Inflammatory macrophage treated with lipopolysaccharide for 4 hours (primary cell): Measurements from ENCODE around the gene NAAA.
"Not testable (repeated sequence)": the region's sequence is repeated elsewhere in the genome, so short reads cannot be mapped to it uniquely, and the experiment has no call there.

ENCODE experiments used
- DNase-seq: peaks from one replicate; pipeline ENCODE4 v3.0.0-alpha.2; 2020

NAAA gene

DNA sequence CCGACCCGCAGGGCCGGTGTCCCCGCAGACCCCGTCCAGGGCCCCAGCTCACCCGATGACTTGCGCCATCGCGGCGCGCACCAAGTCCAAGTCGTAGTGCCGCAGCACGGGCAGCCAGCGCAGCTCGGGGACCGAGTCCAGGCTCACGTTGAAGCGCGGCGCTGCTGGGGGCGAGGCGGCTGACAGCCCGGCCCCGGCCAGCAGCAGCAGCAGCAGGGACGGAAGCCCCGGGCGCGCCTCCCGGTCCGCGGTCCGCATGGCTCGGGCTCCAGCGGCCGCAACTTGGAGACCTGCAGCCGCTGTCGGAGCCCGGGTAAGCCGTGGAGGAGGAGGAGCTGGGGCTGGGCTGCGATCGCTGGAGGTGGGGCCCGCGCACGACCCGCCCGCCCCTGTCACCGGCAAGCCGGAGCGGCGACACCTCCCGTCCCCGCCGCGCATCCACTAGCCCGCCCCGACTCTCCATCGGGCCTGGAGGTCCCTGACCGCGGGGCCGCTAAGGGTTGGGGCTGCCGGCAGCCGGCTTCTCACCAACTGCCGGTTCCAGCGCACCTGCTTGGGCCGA, at the start of gene NAAA:
Gene NAAA (minus strand): TSS at position 322 of the 562 bp plus-strand sequence. CDS start 64 bp downstream, at position 258.
- peak; percentile 66 for DNase-seq

DNA sequence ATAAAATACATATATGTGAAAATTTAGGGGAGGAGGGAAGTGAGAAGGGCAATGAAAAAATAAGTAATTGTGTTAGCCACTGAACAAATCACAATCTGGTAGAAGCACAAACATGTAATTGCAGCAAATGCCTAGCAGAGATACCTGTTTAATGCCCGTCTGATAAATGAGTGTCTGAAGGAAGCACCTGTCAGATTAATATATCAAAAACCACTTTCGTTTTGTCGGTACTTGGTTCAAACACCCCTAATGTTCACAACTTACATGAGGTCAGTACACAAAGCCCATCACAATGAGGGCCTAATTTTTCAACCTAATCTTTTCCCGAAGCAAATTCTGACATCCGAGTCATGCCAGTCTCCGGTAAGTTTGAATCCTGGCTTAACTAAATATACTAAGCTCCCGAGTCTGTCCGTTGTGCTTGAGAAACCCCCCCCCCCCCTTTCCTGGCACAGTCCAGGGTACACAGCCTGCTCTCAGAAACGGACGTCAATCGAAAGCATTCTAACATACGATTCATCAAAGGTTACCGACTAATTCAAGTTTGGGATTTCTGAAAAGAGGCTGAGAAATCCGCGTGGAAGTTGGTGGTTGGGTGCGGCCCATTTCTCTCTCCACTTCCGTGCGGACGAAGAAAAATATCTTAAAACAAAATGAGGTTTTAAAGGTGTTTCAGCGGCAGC, 49.2 kb upstream of the NAAA start:
- no peak for DNase-seq

DNA sequence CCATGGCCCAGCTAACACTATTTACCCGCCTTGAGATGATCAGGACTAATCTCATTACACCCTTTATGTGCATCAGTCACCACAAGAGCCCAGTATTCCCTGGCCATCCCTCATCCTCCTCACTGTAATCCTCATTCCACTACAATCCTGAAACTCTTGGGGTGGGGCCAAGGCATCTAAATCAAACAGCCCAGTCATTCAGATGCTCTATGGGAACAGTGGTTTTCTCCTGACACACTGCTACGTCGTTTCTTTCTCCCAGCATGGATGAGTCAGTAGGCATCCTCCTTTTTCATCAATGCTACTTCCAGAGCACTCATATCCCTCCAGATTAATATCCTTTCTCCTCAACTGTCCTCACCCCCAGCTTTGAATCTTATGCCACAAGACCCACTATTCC, 44.3 kb upstream of the NAAA start:
- no peak for DNase-seq

DNA sequence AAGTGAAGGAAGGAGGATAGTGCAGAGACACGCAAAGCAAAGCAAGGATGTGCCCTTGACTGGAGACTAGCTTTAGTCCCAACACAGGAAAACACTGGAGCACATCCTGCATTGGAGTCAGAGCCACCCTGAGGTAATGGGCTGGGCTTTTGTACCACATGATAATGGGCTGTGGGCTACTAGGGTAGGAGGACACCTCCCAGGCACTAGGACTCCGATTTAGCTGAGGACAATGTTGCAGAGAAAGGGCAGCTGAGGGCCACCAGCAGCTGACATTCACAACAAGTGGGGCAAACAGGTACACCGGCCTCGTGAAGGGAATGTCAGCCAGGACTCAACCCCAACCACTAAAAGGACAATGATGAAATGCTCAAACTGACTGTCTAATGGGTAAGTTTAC, 39.8 kb upstream of the NAAA start:
- DNase-seq: no peak

DNA sequence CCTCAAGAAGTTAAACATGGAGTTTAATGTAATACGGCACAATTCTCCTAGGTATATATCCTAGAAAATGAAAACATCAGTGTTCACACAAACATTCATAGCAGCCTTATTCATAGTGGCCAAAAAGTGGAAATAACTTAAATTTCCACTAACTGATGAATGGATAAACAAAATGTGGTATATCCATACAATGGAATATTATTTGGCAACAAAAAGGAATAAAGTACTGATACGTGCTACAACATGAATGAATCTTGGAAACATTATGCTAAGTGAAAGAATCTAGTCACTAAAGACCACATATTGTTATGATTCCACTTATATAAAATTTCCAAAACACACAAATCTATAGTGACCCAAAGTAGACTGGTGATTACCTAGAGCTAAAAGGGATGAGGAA, 35.4 kb upstream of the NAAA start:
- no peak for DNase-seq

DNA sequence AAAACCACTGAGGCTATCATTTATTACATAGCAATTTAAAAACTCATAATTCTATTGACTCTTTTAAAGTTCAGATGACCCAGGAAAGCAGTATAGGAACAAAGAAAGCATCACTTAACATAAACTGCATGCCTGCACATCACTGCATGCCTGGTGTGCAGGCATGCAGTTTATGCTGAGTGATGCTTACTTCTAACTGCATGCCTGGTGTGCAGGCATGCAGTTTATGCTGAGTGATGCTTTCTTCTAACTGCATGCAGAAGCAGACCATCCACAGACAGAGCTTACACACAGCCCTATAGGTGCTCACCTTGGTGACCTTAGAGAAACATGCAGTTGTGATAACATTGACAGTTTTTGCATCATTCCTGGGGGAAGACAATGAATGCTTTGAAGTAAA, 33.0 kb upstream of the NAAA start:
- no peak for DNase-seq

DNA sequence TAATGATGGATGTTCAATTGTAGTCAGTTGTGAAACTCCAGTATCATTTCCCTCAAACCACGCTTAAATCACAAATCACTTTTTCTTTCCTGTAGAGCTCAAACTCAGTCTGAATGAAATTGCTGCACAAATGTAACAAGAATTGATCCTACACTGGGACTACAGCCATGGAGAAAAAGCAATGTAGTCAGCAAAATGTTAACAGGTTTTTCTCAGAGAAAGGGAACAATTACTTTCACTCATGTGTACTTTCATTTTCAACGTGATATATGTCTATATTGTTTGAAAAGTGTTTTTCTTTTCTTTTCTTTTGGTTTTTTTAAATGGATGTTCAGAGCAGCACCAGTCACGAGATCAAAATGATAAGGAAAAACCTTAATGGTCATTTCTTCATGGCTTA, 27.3 kb upstream of the NAAA start:
- DNase-seq: no peak

DNA sequence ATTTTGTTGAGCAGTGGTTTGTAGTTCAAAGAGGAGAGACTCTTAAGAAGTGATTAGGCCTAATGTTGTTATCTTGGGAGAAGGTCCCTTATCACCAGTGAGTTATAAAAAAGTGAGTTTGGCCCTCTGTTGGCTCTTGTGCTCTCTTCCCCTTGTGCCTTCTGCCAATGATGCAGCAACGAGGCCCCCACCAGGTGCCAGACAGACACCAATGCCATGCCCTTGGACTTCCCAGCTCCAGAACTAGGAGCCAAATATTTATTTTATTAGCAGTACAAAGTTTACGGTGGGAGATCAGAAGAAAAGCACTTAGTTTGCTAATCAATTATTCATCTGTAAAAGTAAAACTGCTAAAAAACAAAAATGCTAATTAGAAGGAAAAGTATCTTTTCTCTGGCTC, 22.7 kb upstream of the NAAA start:
- no peak for DNase-seq

DNA sequence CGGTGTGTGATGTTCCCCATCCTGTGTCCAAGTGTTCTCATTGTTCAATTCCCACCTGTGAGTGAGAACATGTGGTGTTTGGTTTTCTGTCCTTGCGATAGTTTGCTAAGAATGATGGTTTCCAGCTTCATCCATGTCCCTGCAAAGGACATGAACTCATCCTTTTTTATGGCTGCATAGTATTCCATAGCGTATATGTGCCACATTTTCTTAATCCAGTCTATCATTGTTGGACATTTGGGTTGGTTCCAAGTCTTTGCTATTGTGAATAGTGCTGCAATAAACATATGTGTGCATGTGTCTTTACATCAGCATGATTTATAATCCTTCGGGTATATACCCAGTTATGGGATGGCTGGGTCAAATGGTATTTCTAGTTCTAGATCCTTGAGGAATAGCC, 21.3 kb upstream of the NAAA start:
- not testable (repeated sequence) for DNase-seq

DNA sequence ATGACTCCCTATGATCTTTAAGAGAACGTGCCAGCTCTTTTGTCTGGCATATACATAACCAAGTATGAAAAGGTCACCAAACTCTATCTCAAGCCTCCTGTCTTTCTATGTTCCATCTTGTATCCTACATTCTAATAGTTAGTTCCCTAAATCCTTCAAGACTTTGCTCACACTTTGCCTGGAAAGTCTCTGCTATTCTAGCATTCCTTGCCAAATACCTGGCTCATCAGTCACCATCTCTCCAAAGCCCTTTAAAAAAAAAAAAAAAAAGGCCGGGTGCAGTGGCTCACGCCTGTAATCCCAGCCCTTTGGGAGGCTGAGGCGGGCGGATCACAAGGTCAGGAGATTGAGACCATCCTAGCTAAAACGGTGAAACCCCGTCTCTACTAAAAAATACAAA, 17.7 kb upstream of the NAAA start:
- not testable (repeated sequence) for DNase-seq

DNA sequence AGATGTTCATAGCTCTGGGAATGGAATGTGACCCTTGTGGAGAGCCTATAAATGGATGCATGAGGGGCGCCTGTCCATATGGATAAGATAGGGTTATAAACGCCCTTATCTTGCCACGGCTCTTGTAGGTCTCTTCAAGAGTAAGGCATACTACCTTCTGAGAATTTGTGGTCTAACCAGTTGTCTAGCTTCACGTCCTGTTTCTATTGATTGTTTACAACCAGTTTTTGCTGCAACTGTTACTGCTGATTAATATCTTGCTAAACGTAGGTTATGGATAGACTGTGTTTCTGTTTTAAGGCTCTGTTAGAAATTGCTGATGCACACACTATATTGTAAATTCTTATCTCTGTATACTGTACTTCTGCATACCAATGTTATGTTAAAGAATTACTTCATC, 14.0 kb upstream of the NAAA start:
- not testable (repeated sequence) for DNase-seq

DNA sequence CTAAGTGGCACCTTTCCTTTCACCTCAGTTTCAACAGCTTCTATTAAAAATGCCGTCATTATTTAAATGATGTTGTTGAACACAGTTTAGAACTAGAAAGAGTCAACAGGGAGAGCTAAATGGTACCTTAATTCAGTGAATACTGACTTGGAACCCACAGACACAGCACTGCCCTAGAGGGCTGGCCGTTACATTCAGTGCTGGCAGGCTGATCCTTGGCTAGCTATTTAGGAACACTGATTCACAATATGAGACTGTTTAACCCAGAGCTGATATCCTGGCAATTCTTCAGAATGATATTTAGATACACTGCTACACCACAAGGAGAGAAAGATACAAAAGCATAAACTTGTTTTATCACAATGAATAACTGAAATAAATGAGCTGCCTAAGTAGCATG, 12.7 kb upstream of the NAAA start:
- no peak for DNase-seq

DNA sequence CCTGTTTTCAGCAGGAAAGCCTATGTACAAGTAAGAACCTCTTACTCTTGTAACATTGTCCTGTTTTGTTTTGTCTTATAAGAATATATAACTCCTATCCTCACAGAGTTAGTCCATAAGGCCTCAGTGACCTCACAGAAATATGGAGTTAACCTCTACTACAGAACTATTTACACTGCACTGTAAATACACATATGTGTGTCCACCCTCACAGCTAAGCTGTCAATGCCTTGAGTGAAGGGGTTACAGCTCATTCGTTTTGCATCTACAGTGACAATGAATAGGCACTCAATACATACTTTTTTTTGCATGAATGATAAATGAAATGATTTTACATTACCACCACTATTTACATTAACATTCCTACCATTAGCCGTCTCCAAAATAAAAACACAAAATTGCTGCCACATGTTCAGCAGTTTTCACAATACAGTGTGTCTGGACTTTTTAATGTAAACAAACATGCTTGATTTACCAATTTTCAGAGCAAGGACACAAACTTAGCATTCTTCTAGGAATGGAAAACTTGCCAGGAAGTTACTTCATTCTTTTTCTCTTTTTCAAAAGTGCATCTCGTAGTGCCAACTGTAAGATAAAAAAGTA, 9.5 kb upstream of the NAAA start:
- no peak for DNase-seq

DNA sequence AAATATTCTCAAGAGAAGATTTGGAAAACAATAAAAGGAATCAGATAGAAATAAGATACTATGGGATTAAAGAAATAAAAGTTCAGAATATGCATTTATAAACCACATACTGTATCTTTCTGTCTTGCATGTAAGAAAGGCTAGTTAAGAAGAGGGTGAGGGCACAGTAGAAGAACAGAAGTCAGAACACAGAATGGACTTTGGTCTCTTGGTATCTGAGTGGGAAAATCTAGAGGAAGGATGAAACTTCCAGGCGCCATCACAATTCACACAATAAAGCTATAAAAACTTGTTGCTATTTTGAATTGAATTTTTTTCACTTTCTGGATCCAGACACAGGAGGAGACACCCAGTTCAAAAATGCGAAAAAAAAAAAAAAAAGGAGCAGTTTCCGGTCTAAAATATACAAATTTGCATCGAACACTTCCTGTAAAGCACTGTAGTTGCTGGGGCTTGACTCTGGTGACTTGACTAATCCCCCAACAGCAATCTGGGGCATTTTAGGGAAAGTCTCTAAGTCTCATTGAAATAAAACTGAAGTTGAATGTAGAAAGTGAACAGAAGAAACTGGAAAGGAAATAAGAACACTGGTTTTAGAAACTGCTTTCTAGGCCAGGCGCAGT, 8.1 kb upstream of the NAAA start:
- peak; percentile 10 for DNase-seq

DNA sequence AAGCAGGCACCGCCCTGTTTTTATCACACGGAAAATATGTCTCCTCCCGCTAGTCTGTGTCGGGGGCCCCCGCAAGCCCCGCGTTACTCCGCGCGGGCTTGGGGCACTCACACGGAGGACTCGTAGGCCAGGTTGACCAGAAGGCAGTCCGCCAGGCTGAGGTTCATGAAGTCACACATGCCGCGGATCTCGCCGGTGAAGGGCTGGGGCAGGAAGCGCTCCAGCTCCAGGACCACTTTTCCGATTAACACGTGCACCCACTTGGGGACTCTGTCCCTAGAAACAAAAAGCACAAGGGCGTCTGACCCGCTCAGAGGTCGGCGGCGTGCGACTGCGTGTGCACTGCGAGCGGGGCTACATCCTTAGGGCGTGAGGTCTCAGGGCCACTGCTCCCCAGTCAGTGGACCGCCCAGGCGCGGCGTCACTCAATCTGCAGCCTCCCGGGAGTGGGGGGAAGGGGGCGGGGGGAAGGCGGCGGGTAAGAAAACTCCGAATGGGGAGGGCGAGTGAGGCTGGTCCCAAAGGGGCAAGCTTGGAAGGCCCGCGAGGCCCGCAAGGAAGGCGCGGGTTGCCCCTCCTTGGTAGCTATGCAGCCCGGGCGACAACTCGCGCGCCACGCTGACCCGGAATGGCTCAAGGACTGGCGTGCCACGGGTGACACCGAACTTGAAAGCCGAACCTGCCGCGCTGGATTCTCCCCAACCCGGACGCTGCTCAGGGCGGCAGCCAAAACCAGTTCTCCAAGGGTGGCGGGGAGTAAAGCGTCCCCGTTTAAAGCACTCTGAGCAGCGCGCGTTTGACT, 722 bp downstream of the NAAA start:
- DNase-seq: peak; percentile 66

DNA sequence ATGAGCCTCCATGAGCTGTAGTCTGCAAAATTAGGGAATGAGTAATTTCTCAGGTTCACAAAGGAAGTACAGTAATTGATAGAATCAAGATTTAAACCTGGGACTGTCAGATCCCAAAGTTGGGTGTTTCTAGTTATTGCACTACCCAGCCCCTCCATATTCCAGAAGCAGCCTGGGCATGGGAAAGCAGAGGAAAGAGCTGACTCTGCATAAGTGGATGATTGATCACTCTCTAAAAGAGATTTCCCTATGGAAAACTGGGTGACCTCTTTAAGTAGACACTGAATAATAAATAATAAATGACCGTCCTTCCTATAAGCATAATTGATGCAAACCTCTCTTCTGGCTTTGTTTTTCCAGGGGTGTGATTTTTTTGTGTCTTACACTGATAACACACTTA, 5.2 kb downstream of the NAAA start:
- DNase-seq: no peak

DNA sequence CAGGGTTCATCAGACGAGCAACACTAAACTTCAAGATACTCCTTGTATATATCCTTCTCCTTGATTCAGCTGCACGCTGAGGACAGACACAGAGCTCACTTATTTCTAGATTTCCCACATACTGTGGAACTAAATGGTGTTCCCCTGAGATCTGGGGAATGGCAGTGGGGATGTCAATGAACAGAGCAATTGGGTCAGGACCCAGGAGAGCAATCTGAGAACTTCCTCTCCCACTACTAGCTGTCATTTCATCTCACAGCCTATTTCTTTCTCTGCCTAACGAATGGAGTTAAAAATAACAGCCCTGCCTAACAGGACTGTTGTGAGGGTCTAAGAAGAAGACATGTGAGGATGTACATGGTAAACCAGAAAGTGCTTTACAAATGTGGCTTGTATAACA, 10.7 kb downstream of the NAAA start:
- DNase-seq: no peak

DNA sequence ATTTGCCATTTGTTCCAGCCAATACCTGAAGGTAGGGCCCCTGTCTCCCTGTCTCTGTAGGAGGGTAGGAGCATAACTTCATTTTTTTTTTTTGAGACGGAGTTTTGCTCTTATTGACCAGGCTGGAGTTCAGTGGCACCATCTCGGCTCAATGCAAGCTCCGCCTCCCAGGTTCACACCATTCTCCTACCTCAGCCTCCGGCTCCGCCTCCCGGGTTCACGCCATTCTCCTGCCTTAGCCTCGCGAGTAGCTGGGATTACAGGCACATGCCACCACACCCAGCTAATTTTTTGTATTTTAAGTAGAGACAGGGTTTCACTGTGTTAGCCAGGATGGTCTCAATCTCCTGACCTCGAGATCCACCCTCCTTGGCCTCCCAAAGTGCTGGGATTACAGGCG, 15.9 kb downstream of the NAAA start:
- DNase-seq: not testable (repeated sequence)

DNA sequence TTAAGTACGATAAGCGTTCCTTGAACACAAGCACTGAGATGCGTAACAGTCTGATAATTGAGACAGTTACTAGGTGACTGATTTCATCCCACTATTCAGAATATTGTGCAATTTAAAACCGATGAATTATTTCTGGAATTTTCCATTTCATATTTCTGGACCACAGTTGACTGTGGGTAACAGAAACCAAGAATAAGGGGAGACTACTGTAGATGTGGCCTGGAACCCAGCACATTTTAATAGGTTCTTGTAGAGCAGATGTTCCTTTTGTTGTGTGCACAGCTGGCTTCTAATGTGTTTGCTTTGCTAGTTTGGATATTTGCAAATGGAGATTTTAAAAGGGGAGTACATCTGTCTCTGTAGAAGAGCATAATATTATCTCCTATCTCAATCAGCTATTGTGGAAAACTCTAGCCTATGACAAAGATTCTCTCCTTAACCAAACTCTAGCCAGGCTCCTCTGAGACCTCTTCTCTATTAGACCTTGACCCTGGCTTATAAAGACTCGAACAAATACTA, 16.4 kb downstream of the NAAA start:
- DNase-seq: no peak

DNA sequence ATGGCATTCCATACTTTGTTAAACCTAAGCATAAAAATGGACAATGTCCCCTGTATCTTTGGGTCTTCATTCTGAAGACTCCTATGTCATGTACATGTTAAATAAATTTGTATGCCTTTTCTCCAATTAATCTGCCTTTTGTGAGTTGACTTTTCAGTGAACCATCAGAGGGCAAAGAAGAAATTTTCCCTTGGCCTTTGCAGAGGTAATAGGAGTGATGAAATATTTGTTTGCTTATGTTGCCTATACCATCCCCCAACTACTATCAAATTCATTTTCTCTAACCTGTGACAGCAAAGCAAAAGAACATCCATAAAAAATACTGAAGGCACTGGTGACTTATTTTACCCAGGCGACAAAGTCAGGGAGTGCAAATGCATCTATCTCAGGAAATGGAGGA, 18.2 kb downstream of the NAAA start:
- DNase-seq: no peak

DNA sequence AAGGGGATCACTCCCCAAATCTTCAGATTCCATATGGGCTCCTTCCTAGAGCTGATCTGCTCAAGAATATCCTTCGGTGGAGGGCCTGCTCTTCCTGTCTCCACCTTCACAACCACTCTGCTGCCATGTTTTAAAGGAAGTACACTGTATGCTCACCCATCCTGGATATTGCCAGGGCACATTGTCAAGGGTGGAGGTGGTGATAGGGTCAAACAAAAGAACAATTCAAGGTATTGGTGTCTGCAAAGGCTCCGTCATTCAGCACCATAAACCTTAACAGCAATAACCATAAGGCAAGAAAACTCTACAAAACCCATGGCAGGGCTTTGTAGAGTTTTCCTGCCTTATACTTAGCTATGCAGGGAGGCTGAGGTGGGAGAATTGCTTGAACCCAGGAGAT, 18.9 kb downstream of the NAAA start:
- DNase-seq: no peak

DNA sequence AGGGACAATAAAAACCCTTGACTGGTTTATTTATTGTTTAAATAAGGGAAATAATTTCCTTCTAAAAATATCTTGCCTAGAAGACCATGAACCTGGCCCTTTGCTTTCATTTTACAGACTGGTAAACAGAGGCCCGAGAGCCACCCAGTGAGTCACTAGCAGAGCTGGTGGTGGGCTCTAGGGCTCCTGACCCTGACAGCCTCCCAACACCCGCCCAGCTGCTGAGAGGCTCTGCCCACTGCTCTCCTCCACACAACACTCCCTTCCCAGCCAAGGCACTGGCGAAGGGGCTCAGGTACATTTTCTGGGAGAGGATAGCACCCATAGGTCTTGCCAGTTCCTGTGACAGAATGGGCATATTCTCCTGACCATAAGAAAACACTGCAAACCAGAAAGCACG, 20.5 kb downstream of the NAAA start:
- DNase-seq: no peak

DNA sequence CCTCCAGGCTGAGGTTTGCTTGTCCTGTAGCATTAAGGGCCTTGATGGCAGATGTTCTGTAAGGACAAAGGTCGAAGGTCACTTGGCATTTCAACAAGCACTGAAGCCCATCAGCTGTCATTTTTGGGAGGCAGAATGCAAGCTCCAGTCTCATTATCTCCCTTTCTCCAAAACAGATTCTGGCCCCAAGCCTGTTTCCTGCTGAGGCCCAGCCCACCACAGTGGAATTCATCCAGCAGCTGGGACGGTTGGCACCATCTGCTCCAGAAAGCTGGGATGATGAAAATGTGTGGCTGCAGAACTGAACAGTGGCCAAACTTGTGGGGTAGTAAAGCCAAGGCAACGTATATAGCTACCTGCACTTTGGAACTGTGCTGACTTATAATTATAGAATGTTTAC, 20.9 kb downstream of the NAAA start:
- no peak for DNase-seq
